Adipose tissue (tissue), 3 donors: ENCODE measurements around the gene RHBDL1. TPM values are rescaled to one million over a fixed set of nuclear protein-coding genes. Genes with fewer than 3 reads are reported as not detected.

Source experiments
- H3K27ac ChIP-seq: one replicate; pipeline ENCODE4 v1.5.1; 2013; ENCODE audit warnings: low read depth, low read length
- WGBS, 3 donors: extraction: QIAGEN DNeasy Blood & Tissue Kit; methylation state at CpG; one replicate each; pipeline ENCODE4 v1.1.7; 2013; 5-methylcytosine and 5-hydroxymethylcytosine counted together
- polyA plus RNA-seq, 3 donors: library from polyadenylated mRNA; stranded (reverse); fragments of 200-250 nt; gene quantifications; one replicate each; pipeline ENCODE4 v1.2.3, GENCODE V29; 2013
- donor health status: healthy with polysubstance abuse.
- donor health status: Bipolar disorder and iron deficiency.
- donor health status: healthy.

Gene RHBDL1
- polyA plus RNA-seq, 3 donors: 0.59 to 0.71 TPM; not detected in 1

- WGBS, 3 donors: 1 to 2% (median 2%) methylated on average over 59 to 91 of the region's 91 CpGs
- H3K27ac ChIP-seq: no peak within 1 kb of the TSS
Observed at GRCh38 chr16:648781-649589, 26.5 kb upstream of the RHBDL1 start, which contains the start of gene WDR90. TSS of gene WDR90 (plus strand) at chr16:649365. CDS start at chr16:649417, 52 bp downstream.

GRCh38 chr16:649631-650030 lies 25.8 kb upstream of the RHBDL1 start:
- no peak overlapping the region for H3K27ac ChIP-seq
- 4 to 5% (median 5%) methylated on average over 27 to 44 of the region's 44 CpGs for WGBS, 3 donors

GRCh38 chr16:651844-652243 lies 23.6 kb upstream of the RHBDL1 start:
- no peak overlapping the region for H3K27ac ChIP-seq
- WGBS, 3 donors: 88 to 91% (median 90%) methylated on average over 21 to 22 of the region's 22 CpGs

- WGBS, 3 donors: 86 to 88% (median 88%) methylated on average over 28 of the region's 28 CpGs
- H3K27ac ChIP-seq: no peak overlapping the region
Observed at GRCh38 chr16:652454-653305, 22.8 kb upstream of the RHBDL1 start.

GRCh38 chr16:654034-654433 lies 21.4 kb upstream of the RHBDL1 start:
- WGBS, 3 donors: 92 to 94% (median 93%) methylated on average over 11 to 12 of the region's 12 CpGs
- no peak overlapping the region for H3K27ac ChIP-seq

- H3K27ac ChIP-seq: no peak overlapping the region
- 92 to 96% (median 95%) methylated on average over 17 to 22 of the region's 22 CpGs for WGBS, 3 donors
Observed at GRCh38 chr16:657487-657886, 18.0 kb upstream of the RHBDL1 start.

GRCh38 chr16:658679-659571 lies 16.5 kb upstream of the RHBDL1 start:
- WGBS, 3 donors: 91 to 95% (median 94%) methylated on average over 29 to 35 of the region's 35 CpGs
- no peak overlapping the region for H3K27ac ChIP-seq

- no peak overlapping the region for H3K27ac ChIP-seq
- WGBS, 3 donors: 89 to 91% (median 91%) methylated on average over 18 to 20 of the region's 20 CpGs
Observed at GRCh38 chr16:659618-660017, 15.9 kb upstream of the RHBDL1 start.

- H3K27ac ChIP-seq: no peak overlapping the region
- WGBS, 3 donors: 58 to 69% (median 62%) methylated on average over 6 of the region's 6 CpGs
Observed at GRCh38 chr16:660132-660458, 15.4 kb upstream of the RHBDL1 start.

- H3K27ac ChIP-seq: no peak overlapping the region
- WGBS, 3 donors: 9 to 26% (median 13%) methylated on average over 25 to 39 of the region's 43 CpGs
Observed at GRCh38 chr16:660459-661183, 14.8 kb upstream of the RHBDL1 start.

- H3K27ac ChIP-seq: no peak overlapping the region
- 38 to 70% (median 55%) methylated on average over 28 to 35 of the region's 35 CpGs for WGBS, 3 donors
Observed at GRCh38 chr16:661184-661821, 14.2 kb upstream of the RHBDL1 start.

- H3K27ac ChIP-seq: no peak overlapping the region
- WGBS, 3 donors: 91 to 93% (median 93%) methylated on average over 19 of the region's 19 CpGs
Observed at GRCh38 chr16:662095-662494, 13.4 kb upstream of the RHBDL1 start.

GRCh38 chr16:662597-662996 lies 12.9 kb upstream of the RHBDL1 start:
- WGBS, 3 donors: 94% methylated on average over 21 of the region's 21 CpGs
- H3K27ac ChIP-seq: no peak overlapping the region

- H3K27ac ChIP-seq: no peak overlapping the region
- 88 to 94% (median 90%) methylated on average over 13 of the region's 13 CpGs for WGBS, 3 donors
Observed at GRCh38 chr16:666572-666971, 8.9 kb upstream of the RHBDL1 start.

- 83 to 85% (median 85%) methylated on average over 22 of the region's 22 CpGs for WGBS, 3 donors
Observed at GRCh38 chr16:667113-667779, 8.2 kb upstream of the RHBDL1 start.

GRCh38 chr16:667780-668518 lies 7.5 kb upstream of the RHBDL1 start, which contains the start of gene RHOT2:
TSS of gene RHOT2 (plus strand) at chr16:668132. CDS start at chr16:668200, 68 bp downstream.
- WGBS, 3 donors: 0 to 1% (median 1%) methylated on average over 55 to 78 of the region's 78 CpGs
- no peak within 1 kb of the TSS for H3K27ac ChIP-seq

More at GRCh38 chr16:667113-667779, 8.2 kb upstream of the RHBDL1 start:
- no peak overlapping the region for H3K27ac ChIP-seq
